Measurements from ENCODE around the gene ACTRT2.

ACTRT2 gene

GRCh38 chr1:3068564-3069431, 47.5 kb downstream of the ACTRT2 start, which contains the start of gene PRDM16:
PRDM16 (plus strand) TSS chr1:3069203; CDS start chr1:3069260, 57 bp downstream.
- no peak for TF ChIP-seq CTCF (IDR thresholded peaks at IDR 0.05; ENCODE audit: borderline replicate concordance, insufficient read depth, low read depth, low read length)
- H3K4me3 ChIP-seq (ENCODE audit: low read depth, low read length), result no peak within 1 kb of the TSS

GRCh38 chr1:3069491-3070308, 48.4 kb downstream of the ACTRT2 start:
- no peak overlapping the region for H3K4me3 ChIP-seq (ENCODE audit: low read depth, low read length)
- TF ChIP-seq CTCF (IDR thresholded peaks at IDR 0.05; ENCODE audit: borderline replicate concordance, insufficient read depth, low read depth, low read length), result no peak

GRCh38 chr1:3070309-3070643, 49.0 kb downstream of the ACTRT2 start:
- no peak for TF ChIP-seq CTCF (IDR thresholded peaks at IDR 0.05; ENCODE audit: borderline replicate concordance, insufficient read depth, low read depth, low read length)
- no peak overlapping the region for H3K4me3 ChIP-seq (ENCODE audit: low read depth, low read length)

- H3K4me3 ChIP-seq (ENCODE audit: low read depth, low read length), result no peak overlapping the region
These were observed 49.6 kb downstream of the ACTRT2 start for GRCh38 chr1:3070644-3071564.

GRCh38 chr1:3071565-3072390, 50.5 kb downstream of the ACTRT2 start:
- no peak for TF ChIP-seq CTCF (IDR thresholded peaks at IDR 0.05; ENCODE audit: borderline replicate concordance, insufficient read depth, low read depth, low read length)
- H3K4me3 ChIP-seq (ENCODE audit: low read depth, low read length), result no peak overlapping the region

More at GRCh38 chr1:3070644-3071564, 49.6 kb downstream of the ACTRT2 start:
- TF ChIP-seq CTCF (IDR thresholded peaks at IDR 0.05; ENCODE audit: borderline replicate concordance, insufficient read depth, low read depth, low read length), result no peak

Measured in GM12875 (cell line).